Measurements from ENCODE around the gene CP.

CP gene

GRCh38 chr3:149186219-149186618 is 35.4 kb downstream of the CP start:
- no peak for DNase-seq (ENCODE audit: low spot score)

GRCh38 chr3:149181182-149181581 is 40.4 kb downstream of the CP start:
- no peak for DNase-seq (ENCODE audit: low spot score)

GRCh38 chr3:149180057-149180573 is 41.5 kb downstream of the CP start:
- no peak for DNase-seq (ENCODE audit: low spot score)

- no peak for DNase-seq (ENCODE audit: low spot score)
Measured at GRCh38 chr3:149179220-149179619, 42.4 kb downstream of the CP start.

GRCh38 chr3:149177122-149177521 is 44.5 kb downstream of the CP start:
- DNase-seq (ENCODE audit: low spot score) = no peak

GRCh38 chr3:149174901-149175300 is 46.7 kb downstream of the CP start:
- DNase-seq (ENCODE audit: low spot score) = no peak

GRCh38 chr3:149170672-149171071 is 51.0 kb downstream of the CP start:
- no peak for DNase-seq (ENCODE audit: low spot score)

GRCh38 chr3:149167898-149168297 is 53.7 kb downstream of the CP start:
- DNase-seq (ENCODE audit: low spot score) = no peak

GRCh38 chr3:149163066-149163465 is 58.6 kb downstream of the CP start:
- no peak for DNase-seq (ENCODE audit: low spot score)

GRCh38 chr3:149162007-149162406 is 59.6 kb downstream of the CP start:
- DNase-seq (ENCODE audit: low spot score) = no peak

GRCh38 chr3:149160754-149161300 is 60.8 kb downstream of the CP start:
- DNase-seq (ENCODE audit: low spot score) = no peak

GRCh38 chr3:149153402-149153801 is 68.2 kb downstream of the CP start:
- DNase-seq (ENCODE audit: low spot score) = no peak

GRCh38 chr3:149152420-149152819 is 69.2 kb downstream of the CP start:
- no peak for DNase-seq (ENCODE audit: low spot score)

- no peak for DNase-seq (ENCODE audit: low spot score)
Measured at GRCh38 chr3:149151843-149152242, 69.8 kb downstream of the CP start.

GRCh38 chr3:149150436-149150835 is 71.2 kb downstream of the CP start:
- no peak for DNase-seq (ENCODE audit: low spot score)

GRCh38 chr3:149145974-149146373 is 75.7 kb downstream of the CP start:
- DNase-seq (ENCODE audit: low spot score) = no peak

- no peak for DNase-seq (ENCODE audit: low spot score)
Measured at GRCh38 chr3:149145356-149145755, 76.3 kb downstream of the CP start.

GRCh38 chr3:149142682-149143081 is 78.9 kb downstream of the CP start:
- no peak for DNase-seq (ENCODE audit: low spot score)

GRCh38 chr3:149134575-149134974 is 87.1 kb downstream of the CP start:
- no peak for DNase-seq (ENCODE audit: low spot score)

- DNase-seq (ENCODE audit: low spot score) = no peak
Measured at GRCh38 chr3:149131589-149131988, 90.0 kb downstream of the CP start.

- DNase-seq (ENCODE audit: low spot score) = peak; percentile 78
Measured at GRCh38 chr3:149129326-149130205, 92.1 kb downstream of the CP start, which contains the start of gene HPS3. TSS of gene HPS3 (plus strand) at chr3:149129638. CDS start at chr3:149129724, 86 bp downstream.

- DNase-seq (ENCODE audit: low spot score) = no peak
Measured at GRCh38 chr3:149128821-149129220, 92.8 kb downstream of the CP start.
